Stimulated activated CD8-positive, alpha-beta memory T cell treated with anti-CD3 and anti-CD28 coated beads, Interleukin-4, amount 100 ng/mL, for 48 hours (primary cell): ENCODE data around the gene TBXAS1.
"Not testable (repeated sequence)": the region's sequence is repeated elsewhere in the genome, so short reads cannot be mapped to it uniquely, and the experiment has no call there.

Source experiments
- DNase-seq: peaks from one replicate; pipeline ENCODE4 v3.0.0-alpha.2; 2020

Gene TBXAS1

GRCh38 chr7:139916717-139917395, 87.8 kb downstream of the TBXAS1 start:
- DNase-seq: no peak

GRCh38 chr7:139917851-139918250, 88.8 kb downstream of the TBXAS1 start:
- DNase-seq: no peak

- no peak for DNase-seq
These were observed 89.4 kb downstream of the TBXAS1 start for GRCh38 chr7:139918480-139918879.

- DNase-seq: no peak
These were observed 94.0 kb downstream of the TBXAS1 start for GRCh38 chr7:139923090-139923489.

- no peak for DNase-seq
These were observed 95.4 kb downstream of the TBXAS1 start for GRCh38 chr7:139924461-139924860.

GRCh38 chr7:139929221-139929620, 100.2 kb downstream of the TBXAS1 start:
- DNase-seq: not testable (repeated sequence)

- DNase-seq: no peak
These were observed 101.4 kb downstream of the TBXAS1 start for GRCh38 chr7:139930286-139930965.

- DNase-seq: peak; percentile 41
These were observed 102.3 kb downstream of the TBXAS1 start for GRCh38 chr7:139931190-139931934.

GRCh38 chr7:139932531-139932930, 103.5 kb downstream of the TBXAS1 start:
- DNase-seq: no peak

GRCh38 chr7:139936760-139937310, 107.8 kb downstream of the TBXAS1 start:
- DNase-seq: no peak

GRCh38 chr7:139937715-139938114, 108.7 kb downstream of the TBXAS1 start:
- no peak for DNase-seq

GRCh38 chr7:139940866-139941265, 111.8 kb downstream of the TBXAS1 start:
- DNase-seq: no peak

GRCh38 chr7:139941421-139941820, 112.4 kb downstream of the TBXAS1 start:
- DNase-seq: no peak

- no peak for DNase-seq
These were observed 112.8 kb downstream of the TBXAS1 start for GRCh38 chr7:139941866-139942265.

GRCh38 chr7:139942636-139943035, 113.6 kb downstream of the TBXAS1 start:
- DNase-seq: no peak

- DNase-seq: no peak
These were observed 114.3 kb downstream of the TBXAS1 start for GRCh38 chr7:139943401-139943800.

GRCh38 chr7:139944248-139944647, 115.2 kb downstream of the TBXAS1 start:
- no peak for DNase-seq

- no peak for DNase-seq
These were observed 117.5 kb downstream of the TBXAS1 start for GRCh38 chr7:139946533-139946932.

- DNase-seq: no peak
These were observed 118.0 kb downstream of the TBXAS1 start for GRCh38 chr7:139947021-139947420.

- DNase-seq: no peak
These were observed 119.1 kb downstream of the TBXAS1 start for GRCh38 chr7:139948167-139948566.

GRCh38 chr7:139948587-139949335, 119.7 kb downstream of the TBXAS1 start:
- DNase-seq: no peak

GRCh38 chr7:139949629-139950028, 120.6 kb downstream of the TBXAS1 start:
- no peak for DNase-seq
